ENCODE measurements around the gene DDTL.

Gene DDTL

GRCh38 chr22:24006914-24007214 is 40.2 kb downstream of the DDTL start:
- Histone ChIP-seq H3K27ac (no peak overlapping the region), H3K4me3 (ENCODE audit: low read depth, low read length) (no peak overlapping the region), H3K9me3 (ENCODE audit: severe bottlenecking) (no peaks in the 10 kb centered on the region), H3K27me3 (ENCODE audit: insufficient read depth, low read depth, severe bottlenecking) (no peaks in the 10 kb centered on the region), H3K36me3 (no peaks in the 10 kb centered on the region)
- TF ChIP-seq, protein P1, sequence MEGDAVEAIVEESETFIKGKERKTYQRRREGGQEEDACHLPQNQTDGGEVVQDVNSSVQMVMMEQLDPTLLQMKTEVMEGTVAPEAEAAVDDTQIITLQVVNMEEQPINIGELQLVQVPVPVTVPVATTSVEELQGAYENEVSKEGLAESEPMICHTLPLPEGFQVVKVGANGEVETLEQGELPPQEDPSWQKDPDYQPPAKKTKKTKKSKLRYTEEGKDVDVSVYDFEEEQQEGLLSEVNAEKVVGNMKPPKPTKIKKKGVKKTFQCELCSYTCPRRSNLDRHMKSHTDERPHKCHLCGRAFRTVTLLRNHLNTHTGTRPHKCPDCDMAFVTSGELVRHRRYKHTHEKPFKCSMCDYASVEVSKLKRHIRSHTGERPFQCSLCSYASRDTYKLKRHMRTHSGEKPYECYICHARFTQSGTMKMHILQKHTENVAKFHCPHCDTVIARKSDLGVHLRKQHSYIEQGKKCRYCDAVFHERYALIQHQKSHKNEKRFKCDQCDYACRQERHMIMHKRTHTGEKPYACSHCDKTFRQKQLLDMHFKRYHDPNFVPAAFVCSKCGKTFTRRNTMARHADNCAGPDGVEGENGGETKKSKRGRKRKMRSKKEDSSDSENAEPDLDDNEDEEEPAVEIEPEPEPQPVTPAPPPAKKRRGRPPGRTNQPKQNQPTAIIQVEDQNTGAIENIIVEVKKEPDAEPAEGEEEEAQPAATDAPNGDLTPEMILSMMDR (IDR thresholded peaks at IDR 0.05; ENCODE audit: low read depth, low read length), result no peak
- DNase-seq, result no peak

GRCh38 chr22:24007253-24008021 is 40.7 kb downstream of the DDTL start:
- Histone ChIP-seq H3K27ac (no peak overlapping the region; the same call in 1 of the 2 replicates), H3K4me3 (ENCODE audit: low read depth, low read length) (no peak overlapping the region), H3K27me3 (ENCODE audit: insufficient read depth, low read depth, severe bottlenecking) (no peaks in the 10 kb centered on the region), H3K36me3 (no peaks in the 10 kb centered on the region), H3K9me3 (ENCODE audit: severe bottlenecking) (no peaks in the 10 kb centered on the region)
- DNase-seq, result no peak
- TF ChIP-seq, protein P1 (IDR thresholded peaks at IDR 0.05; ENCODE audit: low read depth, low read length), result no peak

- TF ChIP-seq, protein P1 (IDR thresholded peaks at IDR 0.05; ENCODE audit: low read depth, low read length), result no peak
- Histone ChIP-seq H3K36me3 (no peaks in the 10 kb centered on the region), H3K4me3 (ENCODE audit: low read depth, low read length) (no peak overlapping the region), H3K9me3 (ENCODE audit: severe bottlenecking) (no peaks in the 10 kb centered on the region), H3K27ac (no peak overlapping the region), H3K27me3 (ENCODE audit: insufficient read depth, low read depth, severe bottlenecking) (no peaks in the 10 kb centered on the region)
- DNase-seq, result no peak
Observed at GRCh38 chr22:24008022-24008283, 41.3 kb downstream of the DDTL start.

- Histone ChIP-seq H3K4me3 (ENCODE audit: low read depth, low read length) (no peak overlapping the region), H3K27ac (no peak overlapping the region), H3K9me3 (ENCODE audit: severe bottlenecking) (no peaks in the 10 kb centered on the region), H3K36me3 (no peaks in the 10 kb centered on the region), H3K27me3 (ENCODE audit: insufficient read depth, low read depth, severe bottlenecking) (no peaks in the 10 kb centered on the region)
- DNase-seq, result no peak
- TF ChIP-seq, protein P1 (IDR thresholded peaks at IDR 0.05; ENCODE audit: low read depth, low read length), result no peak
Observed at GRCh38 chr22:24008381-24009226, 41.9 kb downstream of the DDTL start.

GRCh38 chr22:24009227-24010017 is 42.7 kb downstream of the DDTL start:
- TF ChIP-seq, protein P1 (IDR thresholded peaks at IDR 0.05; ENCODE audit: low read depth, low read length), result no peak
- no peak for DNase-seq
- Histone ChIP-seq H3K9me3 (ENCODE audit: severe bottlenecking) (no peaks in the 10 kb centered on the region), H3K36me3 (0 out of 2 replicates have a peak, but pooled peaks cover 3% of the 10 kb centered on the region), H3K27me3 (ENCODE audit: insufficient read depth, low read depth, severe bottlenecking) (no peaks in the 10 kb centered on the region), H3K4me3 (ENCODE audit: low read depth, low read length) (no peak overlapping the region), H3K27ac (no peak overlapping the region)
